ENCODE results near the gene CCDC92B.

CCDC92B gene

GRCh38 chr17:2777242-2777867, 27.9 kb upstream of the CCDC92B start:
- no peaks in the 10 kb centered on the region for H3K9me2 ChIP-seq (replicated peaks; ENCODE audit: control insufficient read depth, low read length)
- peak overlapping the region; percentile 23; the same call in 1 of the 2 replicates for H3K4me2 ChIP-seq (ENCODE audit: low read length)
- H3K36me3 ChIP-seq (ENCODE audit: control insufficient read depth, low read length): no peaks in the 10 kb centered on the region
- H3K27ac ChIP-seq (ENCODE audit: low read depth, low read length): no peak overlapping the region
- H3K27me3 ChIP-seq (ENCODE audit: control insufficient read depth, low read length): no peaks in the 10 kb centered on the region; the same call in 1 of the 2 replicates
- no peaks in the 10 kb centered on the region for H3K79me2 ChIP-seq (ENCODE audit: control insufficient read depth, low read length)
- TF ChIP-seq CTCF (IDR thresholded peaks at IDR 0.05; ENCODE audit: low read depth, low read length, poor library complexity, severe bottlenecking): no peak
- TF ChIP-seq EZH2phosphoT487 (IDR thresholded peaks at IDR 0.05; ENCODE audit: borderline replicate concordance, low read length): no peak
- H3K4me3 ChIP-seq (ENCODE audit: low read length): peak overlapping the region; percentile 31; the same call in 1 of the 2 replicates
- no peaks in the 10 kb centered on the region for H4K20me1 ChIP-seq (ENCODE audit: control insufficient read depth, insufficient read depth, low read depth, low read length)
- no peaks in the 10 kb centered on the region for H3K4me1 ChIP-seq (ENCODE audit: control insufficient read depth, low read length)
- no peaks in the 10 kb centered on the region for H3F3A ChIP-seq (ENCODE audit: control insufficient read depth, insufficient read depth)
- no peaks in the 10 kb centered on the region for H3K9me3 ChIP-seq (ENCODE audit: control insufficient read depth, insufficient read depth, low read length)

- Histone ChIP-seq H3K9me3 (ENCODE audit: control insufficient read depth, insufficient read depth, low read length) (no peaks in the 10 kb centered on the region), H3K79me2 (ENCODE audit: control insufficient read depth, low read length) (no peaks in the 10 kb centered on the region), H3K27me3 (ENCODE audit: control insufficient read depth, low read length) (no peaks in the 10 kb centered on the region; the same call in 1 of the 2 replicates), H3K27ac (ENCODE audit: low read depth, low read length) (no peak overlapping the region), H3K9me2 (replicated peaks; ENCODE audit: control insufficient read depth, low read length) (no peaks in the 10 kb centered on the region), H4K20me1 (ENCODE audit: control insufficient read depth, insufficient read depth, low read depth, low read length) (no peaks in the 10 kb centered on the region), H3F3A (ENCODE audit: control insufficient read depth, insufficient read depth) (no peaks in the 10 kb centered on the region), H3K36me3 (ENCODE audit: control insufficient read depth, low read length) (no peaks in the 10 kb centered on the region), H3K4me3 (ENCODE audit: low read length) (peak overlapping the region; percentile 35; the same call in 1 of the 2 replicates), H3K4me2 (ENCODE audit: low read length) (peak overlapping the region; percentile 36; the same call in 1 of the 2 replicates), H3K4me1 (ENCODE audit: control insufficient read depth, low read length) (no peaks in the 10 kb centered on the region)
- TF ChIP-seq CTCF (IDR thresholded peaks at IDR 0.05; ENCODE audit: low read depth, low read length, poor library complexity, severe bottlenecking): no peak
- TF ChIP-seq EZH2phosphoT487 (IDR thresholded peaks at IDR 0.05; ENCODE audit: borderline replicate concordance, low read length): no peak
Observed at GRCh38 chr17:2776589-2777241, 27.3 kb upstream of the CCDC92B start.

- H3K36me3 ChIP-seq (ENCODE audit: control insufficient read depth, low read length): no peaks in the 10 kb centered on the region
- no peak overlapping the region for H3K4me2 ChIP-seq (ENCODE audit: low read length)
- no peaks in the 10 kb centered on the region for H3F3A ChIP-seq (ENCODE audit: control insufficient read depth, insufficient read depth)
- no peak for TF ChIP-seq EZH2phosphoT487 (IDR thresholded peaks at IDR 0.05; ENCODE audit: borderline replicate concordance, low read length)
- no peak for TF ChIP-seq CTCF (IDR thresholded peaks at IDR 0.05; ENCODE audit: low read depth, low read length, poor library complexity, severe bottlenecking)
- H3K9me2 ChIP-seq (replicated peaks; ENCODE audit: control insufficient read depth, low read length): no peaks in the 10 kb centered on the region
- no peak overlapping the region for H3K4me3 ChIP-seq (ENCODE audit: low read length)
- H4K20me1 ChIP-seq (ENCODE audit: control insufficient read depth, insufficient read depth, low read depth, low read length): no peaks in the 10 kb centered on the region
- H3K4me1 ChIP-seq (ENCODE audit: control insufficient read depth, low read length): no peaks in the 10 kb centered on the region
- no peak overlapping the region for H3K27ac ChIP-seq (ENCODE audit: low read depth, low read length)
- H3K27me3 ChIP-seq (ENCODE audit: control insufficient read depth, low read length): no peaks in the 10 kb centered on the region; the same call in 1 of the 2 replicates
- no peaks in the 10 kb centered on the region for H3K79me2 ChIP-seq (ENCODE audit: control insufficient read depth, low read length)
- no peaks in the 10 kb centered on the region for H3K9me3 ChIP-seq (ENCODE audit: control insufficient read depth, insufficient read depth, low read length)
Observed at GRCh38 chr17:2775206-2775605, 25.8 kb upstream of the CCDC92B start.

Measured in DOHH2 (cell line).